GM12878 (cell line): Measurements from ENCODE around the gene LDB3.

Experiments
- JUND ChIP-seq: IDR thresholded peaks from 2 replicates; pipeline ENCODE4 v1.6.1; 2012; ENCODE audit warnings: low read depth, mild to moderate bottlenecking, low read length, improper control_type of control experiment, moderate library complexity
- ZBTB11 ChIP-seq: fragments of 450-650 bp; formaldehyde crosslinking; IDR thresholded peaks from 2 replicates; pipeline ENCODE4 v1.5.0; 2022; ENCODE audit warnings: mild to moderate bottlenecking, missing genetic modification characterization

- TF ChIP-seq ZBTB11 (CRISPR knock-in tag) (no peak), JUND (no peak)
Observed at GRCh38 chr10:86662186-86663045, 5.9 kb upstream of the LDB3 start.
